GM21515 (cell line): ENCODE data around the gene MRPL32.

ENCODE experiments used
- ATAC-seq: cut with Tn5 transposase; IDR thresholded peaks from one replicate; pipeline ENCODE4 v1.9.1; 2021; ENCODE audit not compliant: unreplicated experiment

MRPL32 gene

DNA sequence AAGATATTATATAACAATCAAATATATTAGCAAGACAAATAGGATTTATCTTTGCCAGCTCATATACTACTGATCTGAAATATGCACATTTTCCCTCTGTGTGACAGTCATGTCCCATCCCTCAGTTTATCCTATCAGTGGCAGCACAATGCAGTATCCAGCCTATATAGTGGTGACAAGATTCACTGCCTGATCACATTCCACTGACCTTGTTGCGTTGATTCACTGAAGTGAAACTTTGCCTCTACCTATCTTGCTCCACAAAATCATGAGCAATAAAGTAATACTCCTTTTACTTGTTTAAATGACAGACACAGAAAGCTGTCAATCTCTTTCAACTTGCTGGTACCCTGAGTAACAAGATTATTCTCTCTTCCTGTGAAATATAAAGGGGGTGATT, 6.5 kb upstream of the MRPL32 start:
- ATAC-seq = no peak

DNA sequence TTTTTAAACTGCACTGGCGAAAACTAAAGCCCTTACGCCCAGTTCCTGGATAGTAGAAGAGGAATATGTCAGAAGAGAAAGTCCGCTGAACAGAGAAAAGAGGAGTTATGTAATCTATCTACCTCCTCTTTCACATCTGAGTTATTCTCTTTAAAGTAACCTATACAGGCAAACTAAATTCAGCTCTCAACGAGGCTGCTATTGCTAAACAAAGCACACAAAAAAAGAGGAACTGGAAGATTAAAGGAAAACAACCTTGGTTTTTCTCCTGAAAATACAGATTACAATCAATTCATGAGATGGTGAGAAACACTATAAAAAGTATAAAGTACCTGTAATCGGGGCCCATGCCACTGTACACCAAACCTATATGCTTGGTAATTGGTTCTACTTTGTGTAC, 6.0 kb upstream of the MRPL32 start:
- ATAC-seq = no peak

DNA sequence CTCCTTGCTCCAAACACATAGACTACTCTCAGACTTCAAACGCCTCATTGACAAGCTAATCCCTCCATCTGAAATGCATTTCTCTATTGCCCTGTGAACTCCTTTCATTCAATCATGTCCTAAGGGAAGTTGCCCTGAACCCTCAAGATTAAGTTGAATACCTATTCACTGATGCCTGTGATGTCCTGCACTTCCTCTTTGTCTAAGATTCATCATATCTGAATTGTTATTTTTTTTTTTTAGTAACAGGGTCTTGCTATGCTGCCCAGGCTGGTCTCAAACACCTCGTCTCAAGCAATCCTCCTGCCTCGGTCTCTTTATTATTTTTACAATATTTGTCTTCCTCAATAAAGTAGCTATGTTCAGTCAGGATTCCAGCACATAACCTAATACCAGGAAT, 3.4 kb upstream of the MRPL32 start:
- ATAC-seq = no peak

DNA sequence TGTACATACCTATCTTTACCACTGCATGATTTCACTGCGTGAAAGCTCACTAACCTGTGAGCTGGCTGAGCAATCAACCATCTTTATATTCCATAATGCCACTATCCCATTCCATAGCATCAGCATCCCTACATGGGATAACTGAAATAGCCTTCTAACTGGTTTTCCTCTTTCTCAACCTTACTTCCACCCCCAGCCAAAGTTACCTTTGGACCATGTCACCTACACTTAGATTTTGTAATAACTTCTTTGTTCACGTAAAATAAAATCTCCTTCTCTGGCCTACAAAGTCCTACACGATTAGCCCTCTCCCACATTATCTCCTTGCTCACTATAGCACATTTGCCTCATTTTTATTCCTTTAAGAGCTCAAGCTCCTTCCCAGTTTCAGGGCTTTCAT, 2.7 kb upstream of the MRPL32 start:
- ATAC-seq = no peak

DNA sequence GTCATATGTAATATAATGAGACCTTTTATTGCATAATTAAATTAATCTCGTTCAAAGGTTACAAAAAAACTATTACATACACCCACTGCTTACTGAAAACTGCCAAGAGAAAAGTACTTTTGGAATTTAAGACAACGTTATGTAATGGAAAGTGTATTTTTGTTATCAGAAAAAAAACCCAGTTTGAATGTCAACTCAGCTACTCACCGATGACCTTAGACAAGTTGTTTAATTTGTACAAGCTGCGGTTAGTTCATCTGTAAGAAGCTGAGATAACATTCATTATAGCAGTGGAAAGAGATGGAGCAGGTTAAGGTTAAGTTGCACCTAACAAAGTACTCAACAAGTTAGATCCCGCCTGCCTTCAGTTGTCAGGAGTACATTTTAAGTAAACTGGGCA, 1.3 kb upstream of the MRPL32 start:
- ATAC-seq = no peak

DNA sequence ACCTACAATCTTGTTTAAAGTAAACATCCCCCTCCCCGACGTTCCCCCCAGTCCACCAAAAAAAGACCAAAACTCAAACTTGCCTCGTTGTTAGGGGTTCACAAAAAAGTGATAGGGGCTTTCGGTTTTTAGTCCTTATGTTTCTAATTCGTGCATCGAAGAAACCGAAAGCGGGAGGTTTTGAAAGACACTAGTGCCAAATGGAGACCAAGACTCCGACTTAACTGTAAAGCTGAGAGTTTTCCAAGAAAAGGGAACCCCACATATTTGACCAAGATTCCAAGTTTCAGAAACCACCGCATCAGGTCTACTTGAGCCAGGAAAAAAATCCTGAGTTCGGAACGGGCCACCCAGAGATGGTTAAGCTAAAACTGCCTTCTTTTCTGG, 736 bp upstream of the MRPL32 start:
- ATAC-seq = no peak

DNA sequence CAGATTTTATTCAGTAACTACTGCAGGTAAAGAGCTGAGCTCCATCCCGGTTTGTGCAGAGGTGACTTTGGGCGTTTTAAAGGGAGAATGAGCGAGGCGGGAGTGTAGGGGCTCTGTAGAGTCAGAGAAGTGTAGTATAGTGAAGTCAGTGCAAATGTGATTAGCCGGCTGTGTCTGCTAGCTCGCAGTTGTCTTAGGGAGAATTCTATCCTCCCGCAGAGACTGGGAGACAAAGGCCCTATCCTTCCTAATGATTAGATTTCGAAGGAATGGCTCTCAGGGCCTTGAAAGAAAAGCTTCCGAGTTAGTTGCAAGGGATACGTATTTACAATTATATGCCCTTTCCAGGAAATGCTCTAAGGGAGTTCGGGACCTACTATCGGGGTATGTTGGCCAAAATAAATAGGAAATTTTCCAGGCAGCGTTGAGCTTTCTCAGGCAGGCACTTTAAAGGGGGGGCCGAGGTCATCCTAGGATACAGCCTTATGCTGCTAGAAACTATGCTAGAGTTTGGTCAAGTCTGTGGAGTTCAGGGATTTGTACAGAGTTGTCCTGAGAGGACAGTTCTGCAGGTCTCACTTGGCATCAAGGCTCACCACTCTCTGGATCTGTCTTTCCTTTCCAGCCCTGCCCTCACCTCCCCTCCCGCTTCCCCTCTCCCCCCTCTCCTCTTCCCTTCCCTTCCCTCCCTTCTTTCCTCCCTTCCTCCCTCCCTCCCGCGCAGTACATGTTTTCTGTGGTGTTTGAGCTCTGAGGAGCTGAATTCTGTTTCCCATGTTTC, 825 bp downstream of the MRPL32 start:
- ATAC-seq = no peak

DNA sequence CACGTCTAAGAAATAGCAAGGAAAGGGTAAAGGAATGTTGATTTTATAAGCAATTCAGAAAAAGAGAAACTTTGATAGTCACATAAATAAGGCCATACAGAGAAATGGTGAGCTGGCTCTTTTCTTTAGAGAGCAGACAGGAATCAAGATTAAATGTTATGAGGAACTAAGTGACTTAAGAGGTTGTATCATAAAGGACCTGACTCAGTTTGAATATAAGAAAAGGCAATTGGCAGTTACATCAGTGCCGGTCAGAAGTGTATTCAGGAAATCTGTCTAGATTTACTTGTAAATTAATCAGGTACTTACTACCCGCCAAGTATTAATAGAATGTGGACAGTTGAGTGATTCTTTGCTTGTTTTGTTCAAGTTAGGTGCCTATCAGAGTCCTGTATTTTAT, 2.1 kb downstream of the MRPL32 start:
- ATAC-seq = no peak

DNA sequence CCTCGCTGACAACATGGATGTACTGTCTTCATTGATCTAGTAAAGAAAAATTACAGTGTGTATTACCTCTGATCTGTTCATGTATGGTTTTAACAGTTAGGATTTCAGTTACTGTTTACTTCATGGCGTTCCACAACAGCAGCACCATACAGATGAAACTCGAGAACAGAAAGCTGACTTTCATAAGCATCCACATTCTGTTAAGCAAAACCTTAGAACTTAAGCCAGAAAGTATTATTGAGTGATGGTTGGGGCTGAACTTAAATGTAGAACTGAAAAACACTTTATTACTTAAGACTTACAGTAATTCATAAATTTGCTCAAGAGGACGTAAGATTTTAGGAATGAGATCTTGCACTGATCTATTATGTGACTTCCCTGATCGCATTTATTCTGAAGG, 3.7 kb downstream of the MRPL32 start:
- no peak for ATAC-seq

DNA sequence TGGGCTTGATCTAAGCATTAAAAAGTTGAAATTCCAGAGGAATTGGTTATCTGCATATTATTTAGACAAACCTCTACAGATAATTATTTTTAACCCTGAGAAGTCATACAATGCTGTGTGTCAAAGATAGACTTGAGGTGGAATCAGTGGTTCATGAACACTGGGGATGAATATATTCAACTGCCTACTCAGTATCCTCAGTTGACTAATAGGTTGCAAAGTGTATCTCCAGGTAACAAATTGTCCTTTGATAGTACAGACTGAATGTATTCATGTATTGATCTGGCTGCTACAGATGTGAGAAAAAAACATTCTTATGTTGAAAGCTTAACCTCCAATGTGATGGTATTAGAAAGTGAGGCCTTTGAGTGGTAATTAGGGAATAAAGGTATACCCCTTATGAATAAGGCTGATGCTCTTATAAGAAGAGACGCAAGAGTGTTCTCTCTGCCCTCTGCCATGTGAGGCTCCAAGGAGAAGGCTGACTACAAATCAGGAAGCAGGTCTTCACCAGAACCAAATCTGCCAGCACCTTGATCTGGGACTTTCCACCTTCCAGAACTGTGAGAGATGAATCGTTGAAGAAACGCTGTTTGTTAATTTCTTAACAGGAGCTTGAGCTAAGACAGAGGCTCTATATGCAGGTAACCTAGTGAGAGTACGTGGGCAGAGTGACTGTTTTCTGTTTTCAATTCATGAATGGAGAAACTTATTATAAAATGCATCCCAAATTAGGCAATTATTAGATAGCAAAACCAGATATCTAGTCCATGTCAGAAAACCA, 7.5 kb downstream of the MRPL32 start:
- no peak for ATAC-seq

DNA sequence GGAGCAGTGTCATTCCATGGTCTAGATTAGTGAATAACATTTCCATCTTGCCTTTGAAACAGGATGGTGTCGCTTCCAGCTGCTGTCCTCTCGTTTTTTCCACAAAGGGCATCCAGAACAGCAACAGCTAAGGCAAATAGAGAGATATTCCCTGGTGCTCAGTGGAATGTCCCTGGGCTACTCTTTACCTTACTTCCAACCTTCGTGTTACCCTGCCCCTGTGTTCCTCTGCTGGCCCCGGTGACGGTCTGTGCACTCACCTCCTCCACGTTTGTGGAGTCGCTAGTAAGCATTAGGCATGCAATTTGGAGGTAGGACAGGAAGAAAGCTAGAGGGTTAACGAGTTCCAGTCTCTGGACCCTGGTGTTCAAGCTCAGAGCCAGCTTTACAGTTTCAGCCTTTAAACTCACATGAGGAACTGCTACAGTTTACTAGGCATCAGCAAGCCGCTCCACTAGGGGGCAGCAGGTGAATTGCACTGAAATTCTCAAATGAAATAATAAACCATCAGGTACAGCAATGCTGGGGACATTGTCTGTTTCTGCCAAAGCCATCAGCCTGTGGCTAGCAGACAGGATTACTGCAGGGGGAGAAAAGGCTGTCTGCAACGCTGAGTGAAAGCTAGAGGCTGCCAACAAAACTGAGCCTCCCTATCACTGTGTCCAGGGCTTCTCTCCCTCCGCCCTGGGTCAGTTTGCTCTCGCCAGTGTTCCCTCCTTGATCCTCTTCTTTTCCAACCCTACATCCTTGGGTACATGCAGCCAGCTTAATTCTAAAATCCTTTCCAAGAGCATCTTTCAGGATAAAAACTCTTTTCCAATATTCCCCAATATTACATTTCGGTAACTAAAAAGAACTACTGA, 9.0 kb downstream of the MRPL32 start:
- ATAC-seq = peak; percentile 43

DNA sequence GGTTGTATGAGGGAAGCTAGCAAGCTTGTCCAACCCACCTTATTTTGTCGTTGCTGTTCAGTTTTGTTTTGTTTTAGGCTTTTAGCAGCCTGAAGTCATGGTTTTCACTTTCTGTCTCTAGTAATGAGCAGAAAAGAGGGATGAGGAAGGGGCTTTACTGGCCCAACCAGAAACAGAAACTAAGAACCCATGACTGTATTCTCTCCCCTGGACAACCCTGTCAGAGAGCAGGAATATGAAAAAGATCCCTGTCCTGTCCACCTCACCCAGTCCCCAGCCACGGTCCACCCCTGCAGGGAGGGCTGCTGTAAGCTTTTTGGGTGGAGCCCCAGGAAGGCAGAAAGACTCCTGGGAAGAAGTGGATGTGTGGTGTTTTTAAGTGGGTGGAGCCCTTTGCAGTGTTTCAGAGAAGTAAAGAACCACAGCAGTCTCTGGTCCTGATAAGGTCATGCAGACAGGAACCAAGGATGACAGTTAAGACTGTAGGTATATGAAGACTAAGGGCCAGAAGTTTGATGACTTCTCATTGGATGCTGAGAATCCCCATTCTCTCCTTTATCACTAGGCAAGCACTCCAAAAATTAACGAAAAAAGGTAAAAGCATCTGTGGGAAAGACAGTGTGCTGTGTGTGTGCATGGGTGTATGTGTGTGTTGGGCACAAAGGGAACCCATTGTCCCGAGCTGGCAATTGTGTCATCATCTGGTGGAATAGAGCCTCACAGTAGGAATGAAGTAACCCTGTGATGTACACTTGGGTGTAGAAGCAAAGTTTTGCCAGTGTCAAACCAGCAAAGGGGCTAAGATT, 13.8 kb downstream of the MRPL32 start:
- ATAC-seq = peak; percentile 61

DNA sequence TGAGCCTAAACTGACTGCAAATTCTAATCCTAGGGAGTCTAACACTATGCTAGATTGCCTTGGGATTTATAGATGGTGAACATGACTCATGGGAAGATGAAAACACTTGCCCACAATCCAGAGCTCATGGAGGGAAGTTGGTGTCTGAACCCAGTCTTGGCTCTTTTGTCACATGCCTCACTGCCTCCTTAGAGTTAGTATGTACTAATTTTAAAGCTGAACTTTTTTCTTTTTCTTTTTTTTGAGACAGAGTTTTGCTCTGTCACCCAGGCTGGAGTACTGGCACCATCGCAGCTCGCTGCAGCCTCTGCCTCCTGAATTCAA, 14.4 kb downstream of the MRPL32 start:
- no peak for ATAC-seq

DNA sequence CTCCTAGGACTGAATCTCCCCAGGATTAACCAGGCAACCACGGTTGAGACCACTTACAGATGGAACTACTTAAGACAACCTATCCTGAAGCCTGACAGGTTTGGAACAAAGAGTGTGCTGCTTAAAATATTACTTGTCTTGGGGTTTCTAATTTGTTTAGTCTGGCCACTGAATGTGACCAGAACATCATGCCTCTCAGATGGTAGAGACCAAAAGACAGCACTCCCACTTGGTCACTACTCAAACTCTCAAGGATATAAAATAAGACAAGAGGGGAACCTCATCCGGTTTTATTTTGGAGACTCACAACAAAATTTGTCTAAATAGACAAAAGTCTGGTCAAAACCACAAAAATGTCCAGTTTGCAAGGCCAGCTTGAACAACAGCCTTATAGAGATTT, 15.3 kb downstream of the MRPL32 start:
- ATAC-seq = no peak

DNA sequence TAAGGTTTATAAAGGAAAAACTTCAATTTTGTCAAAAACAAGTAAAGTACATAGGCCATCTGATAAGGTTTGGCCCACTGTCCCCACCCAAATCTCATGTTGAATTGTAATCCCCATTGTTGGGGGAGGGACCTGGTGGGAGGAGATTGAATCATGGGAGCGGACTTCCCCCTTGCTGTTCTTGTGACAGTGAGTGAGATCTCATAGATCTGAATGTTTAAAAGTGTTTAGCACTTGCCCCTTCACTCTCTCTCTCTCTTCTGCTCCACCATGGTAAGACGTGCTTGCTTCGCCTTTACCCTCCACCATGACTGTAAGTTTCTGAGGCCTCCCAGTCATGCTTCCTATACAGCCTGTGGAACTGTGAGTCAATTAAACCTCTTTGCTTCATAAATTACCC, 18.2 kb downstream of the MRPL32 start:
- no peak for ATAC-seq

DNA sequence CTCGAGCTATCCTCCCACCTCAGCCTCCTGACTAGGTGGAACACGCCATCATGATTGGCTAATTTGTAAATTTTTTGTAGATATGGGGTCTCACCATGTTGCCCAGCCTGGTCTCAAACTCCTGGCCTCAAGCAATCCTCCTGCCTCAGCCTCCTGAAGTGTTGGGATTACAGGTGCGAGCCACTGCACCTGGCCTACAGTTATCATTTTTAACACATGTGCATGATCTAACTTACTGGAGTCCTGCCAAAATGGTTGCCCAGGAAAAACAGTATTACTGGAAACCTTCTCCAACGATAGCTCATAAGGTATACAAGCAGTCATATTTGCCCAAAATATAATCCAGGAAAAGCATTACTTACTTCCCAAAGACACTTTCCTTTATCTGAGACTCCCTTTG, 20.2 kb downstream of the MRPL32 start:
- ATAC-seq = no peak

DNA sequence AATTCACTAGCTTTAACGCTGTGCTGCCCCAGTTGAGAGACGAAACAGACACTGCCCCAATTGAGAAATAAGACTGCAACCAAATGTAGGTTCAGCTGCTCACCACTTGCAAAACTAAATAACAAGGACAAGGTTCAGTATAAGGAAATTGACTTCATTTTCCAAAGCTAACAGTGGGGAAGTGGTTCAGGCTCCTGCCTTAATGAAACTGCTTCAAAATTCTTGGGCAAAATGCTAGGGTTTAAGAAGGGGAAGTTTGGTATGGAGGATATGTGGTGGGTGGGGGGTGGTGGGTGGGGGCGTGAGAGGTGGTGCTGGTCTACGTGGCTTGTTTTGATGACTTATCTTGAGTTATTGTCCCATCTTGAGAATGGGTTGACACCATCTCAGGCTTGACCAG, 21.8 kb downstream of the MRPL32 start:
- no peak for ATAC-seq

DNA sequence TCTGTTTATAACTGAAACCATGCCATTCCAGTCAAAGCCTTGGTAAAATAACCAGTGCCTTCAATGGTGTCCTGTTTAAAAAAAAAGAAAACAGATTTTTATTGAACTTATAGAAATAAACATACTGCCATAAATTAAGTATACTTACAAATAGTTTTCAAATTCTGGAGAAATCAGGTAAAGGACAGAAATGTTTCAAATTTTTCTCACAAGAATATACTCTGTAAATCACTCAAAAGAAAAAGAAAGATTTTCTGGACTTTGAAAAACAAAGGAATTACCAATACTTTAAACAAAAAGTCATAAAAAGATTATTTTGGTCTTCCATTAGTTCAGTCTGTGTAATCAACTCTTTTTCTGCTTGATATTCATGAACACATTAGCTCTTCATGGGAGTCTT, 23.9 kb downstream of the MRPL32 start:
- no peak for ATAC-seq

DNA sequence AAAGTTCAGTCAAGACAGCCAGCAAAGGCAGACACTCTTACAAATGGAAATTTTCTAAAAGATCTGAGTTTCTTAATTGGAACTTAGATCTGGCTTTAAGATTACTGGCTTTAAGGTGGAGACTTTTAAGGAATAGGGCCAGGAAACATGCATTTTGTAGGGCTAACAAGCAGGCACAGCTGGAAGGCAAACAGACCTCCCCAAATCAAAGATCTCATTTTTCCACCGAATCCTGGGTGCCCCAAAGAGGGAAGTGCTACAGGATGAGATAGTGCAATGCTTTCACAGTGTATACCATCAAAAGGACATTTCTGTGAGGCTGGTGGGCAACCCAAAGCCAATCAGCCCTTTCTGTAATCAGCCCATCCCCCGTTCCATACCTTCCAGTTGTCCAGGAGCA, 27.4 kb downstream of the MRPL32 start:
- ATAC-seq = no peak

DNA sequence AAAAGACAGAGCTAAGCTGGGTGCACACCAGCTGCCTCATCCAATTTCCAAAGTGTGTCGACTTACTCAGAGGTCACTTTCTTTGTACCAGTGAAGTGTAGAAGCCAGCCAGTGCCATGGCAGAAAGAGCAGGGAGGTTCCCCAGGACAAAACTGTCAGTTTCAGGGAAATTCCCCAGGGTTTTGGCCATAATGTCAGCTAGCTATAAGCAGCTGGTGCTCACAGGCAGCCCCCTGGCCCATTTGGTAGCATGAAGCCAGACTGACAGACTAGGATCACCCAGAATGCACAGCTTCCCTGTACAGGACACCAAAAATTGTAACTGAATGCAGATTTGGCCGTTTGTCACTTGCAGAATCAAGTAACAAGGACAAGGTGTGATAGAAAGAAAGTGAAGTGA, 28.6 kb downstream of the MRPL32 start:
- ATAC-seq = no peak

DNA sequence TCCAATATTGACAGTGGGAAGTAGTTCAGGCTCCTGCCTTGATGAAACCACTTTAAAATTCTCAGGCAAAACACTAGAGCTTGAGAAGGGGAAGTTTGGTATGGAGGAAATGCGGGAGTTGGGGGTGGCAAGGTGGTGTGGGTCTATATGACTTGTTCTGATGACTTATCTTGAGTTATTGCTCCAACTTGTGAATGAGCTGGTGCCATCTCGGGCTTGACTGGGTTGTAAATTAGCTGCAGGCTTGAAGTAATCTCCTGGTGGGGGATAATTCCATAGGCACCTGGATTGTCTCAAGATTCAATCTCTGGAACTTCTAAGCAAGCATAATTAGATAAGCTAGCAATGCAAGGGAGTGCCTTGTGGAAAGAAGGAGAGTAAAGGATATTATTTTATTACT, 29.0 kb downstream of the MRPL32 start:
- no peak for ATAC-seq
